ENCODE results near the gene XRCC4. TPM values are rescaled to one million over a fixed set of nuclear protein-coding genes. Genes with fewer than 3 reads are reported as not detected.

Gene XRCC4
- total and polyA plus RNA-seq, 9 of the 15 experiments (the other 6 are each of a cell fraction or from before 2014, with no cell fraction given), result 13.6 to 61.6 (median 22.4) TPM

DNA sequence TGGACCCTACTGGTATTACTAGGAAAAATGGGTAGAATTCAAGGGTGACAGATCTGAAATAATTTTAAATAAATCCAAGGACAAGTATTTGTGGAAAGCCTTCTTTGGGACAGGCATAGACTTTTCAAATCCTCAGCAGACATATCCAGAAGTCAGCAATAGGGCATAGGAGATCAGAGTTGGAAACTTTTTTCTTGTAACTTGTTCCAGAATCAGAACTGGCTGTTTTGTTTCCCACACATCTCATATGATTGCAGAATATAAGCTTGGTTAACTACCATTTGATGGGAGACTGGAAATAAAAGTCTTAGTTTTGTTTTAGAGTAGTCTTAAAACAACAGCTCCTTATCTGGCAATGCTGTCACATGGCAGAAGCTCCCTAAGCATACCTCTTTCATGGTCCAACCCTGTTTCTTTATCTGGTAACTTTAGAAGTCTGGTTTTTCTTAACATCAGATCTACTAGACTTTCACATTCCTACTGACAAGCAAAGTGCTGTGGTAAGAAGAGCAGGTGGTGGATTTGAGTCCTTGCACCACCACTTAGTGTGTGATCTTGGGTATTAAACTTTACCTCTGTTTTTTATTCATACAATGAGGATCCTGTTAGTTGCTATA lies 25.1 kb downstream of the XRCC4 start (continued):
- TF ChIP-seq ZNF41 (CRISPR knock-in tag; conservative IDR thresholded peaks at IDR 0.05) (no peak), ZNF583 (CRISPR knock-in tag; IDR thresholded peaks at IDR 0.05) (no peak), BDP1 (IDR thresholded peaks at IDR 0.05; ENCODE audit: insufficient read depth, insufficient read length) (no peak), ZNF232 (CRISPR knock-in tag; IDR thresholded peaks at IDR 0.05) (no peak), PPARD (CRISPR knock-in tag; IDR thresholded peaks at IDR 0.05) (no peak), SMARCB1 (IDR thresholded peaks at IDR 0.05; ENCODE audit: insufficient read length, low read depth) (no peak), ZNF778 (CRISPR knock-in tag; IDR thresholded peaks at IDR 0.05) (no peak), ZNF740 (CRISPR knock-in tag; IDR thresholded peaks at IDR 0.05) (no peak), ZNF740 (tag; IDR thresholded peaks at IDR 0.05) (no peak), BCL6 (CRISPR knock-in tag; IDR thresholded peaks at IDR 0.05) (no peak), ATF7 (IDR thresholded peaks at IDR 0.05) (no peak), SNIP1 (IDR thresholded peaks at IDR 0.05; ENCODE audit: low read depth) (no peak), MYC (IDR thresholded peaks at IDR 0.05; ENCODE audit: low read depth, low read length) (0 out of 2 replicates have a peak, but pooled peaks have one; percentile 25), MYC (CRISPR knock-in tag; IDR thresholded peaks at IDR 0.05; ENCODE audit: borderline replicate concordance, low read depth) (no peak), MCM7 (IDR thresholded peaks at IDR 0.05) (no peak), SRF (CRISPR knock-in tag; IDR thresholded peaks at IDR 0.05) (peak in 1 of 2 experiments; percentile 42; a peak in 1 of 4 replicates), IFI16 (CRISPR knock-in tag; IDR thresholded peaks at IDR 0.05) (no peak), YY1 (IDR thresholded peaks at IDR 0.05; ENCODE audit: borderline replicate concordance in 1 of 3, control insufficient read depth in 1 of 3, extremely low read depth in 1 of 3, insufficient read depth in 3 of 3, insufficient read length in 1 of 3, insufficient replicate concordance in 2 of 3, low read depth in 1 of 3, low read length in 2 of 3) (no peak), U2AF1 (optimal IDR thresholded peaks at IDR 0.05; ENCODE audit: low read depth, low read length) (no peak), TAF7 (tag; IDR thresholded peaks at IDR 0.05) (no peak), CBFA2T3 (IDR thresholded peaks at IDR 0.05) (0 out of 2 replicates have a peak, but pooled peaks have one; percentile 10), GATA2 (CRISPR knock-in tag; IDR thresholded peaks at IDR 0.05) (no peak), RNF2 (IDR thresholded peaks at IDR 0.05) (no peak), STAG1 (CRISPR knock-in tag; IDR thresholded peaks at IDR 0.05; ENCODE audit: borderline replicate concordance) (no peak)
- TF ChIP-seq, protein P1, sequence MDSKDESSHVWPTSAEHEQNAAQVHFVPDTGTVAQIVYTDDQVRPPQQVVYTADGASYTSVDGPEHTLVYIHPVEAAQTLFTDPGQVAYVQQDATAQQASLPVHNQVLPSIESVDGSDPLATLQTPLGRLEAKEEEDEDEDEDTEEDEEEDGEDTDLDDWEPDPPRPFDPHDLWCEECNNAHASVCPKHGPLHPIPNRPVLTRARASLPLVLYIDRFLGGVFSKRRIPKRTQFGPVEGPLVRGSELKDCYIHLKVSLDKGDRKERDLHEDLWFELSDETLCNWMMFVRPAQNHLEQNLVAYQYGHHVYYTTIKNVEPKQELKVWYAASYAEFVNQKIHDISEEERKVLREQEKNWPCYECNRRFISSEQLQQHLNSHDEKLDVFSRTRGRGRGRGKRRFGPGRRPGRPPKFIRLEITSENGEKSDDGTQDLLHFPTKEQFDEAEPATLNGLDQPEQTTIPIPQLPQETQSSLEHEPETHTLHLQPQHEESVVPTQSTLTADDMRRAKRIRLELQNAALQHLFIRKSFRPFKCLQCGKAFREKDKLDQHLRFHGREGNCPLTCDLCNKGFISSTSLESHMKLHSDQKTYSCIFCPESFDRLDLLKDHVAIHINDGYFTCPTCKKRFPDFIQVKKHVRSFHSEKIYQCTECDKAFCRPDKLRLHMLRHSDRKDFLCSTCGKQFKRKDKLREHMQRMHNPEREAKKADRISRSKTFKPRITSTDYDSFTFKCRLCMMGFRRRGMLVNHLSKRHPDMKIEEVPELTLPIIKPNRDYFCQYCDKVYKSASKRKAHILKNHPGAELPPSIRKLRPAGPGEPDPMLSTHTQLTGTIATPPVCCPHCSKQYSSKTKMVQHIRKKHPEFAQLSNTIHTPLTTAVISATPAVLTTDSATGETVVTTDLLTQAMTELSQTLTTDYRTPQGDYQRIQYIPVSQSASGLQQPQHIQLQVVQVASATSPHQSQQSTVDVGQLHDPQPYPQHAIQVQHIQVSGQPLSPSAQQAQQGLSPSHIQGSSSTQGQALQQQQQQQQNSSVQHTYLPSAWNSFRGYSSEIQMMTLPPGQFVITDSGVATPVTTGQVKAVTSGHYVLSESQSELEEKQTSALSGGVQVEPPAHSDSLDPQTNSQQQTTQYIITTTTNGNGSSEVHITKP (IDR thresholded peaks at IDR 0.05; ENCODE audit: partially characterized antibody), result peak; percentile 39
- TF ChIP-seq, protein P2, sequence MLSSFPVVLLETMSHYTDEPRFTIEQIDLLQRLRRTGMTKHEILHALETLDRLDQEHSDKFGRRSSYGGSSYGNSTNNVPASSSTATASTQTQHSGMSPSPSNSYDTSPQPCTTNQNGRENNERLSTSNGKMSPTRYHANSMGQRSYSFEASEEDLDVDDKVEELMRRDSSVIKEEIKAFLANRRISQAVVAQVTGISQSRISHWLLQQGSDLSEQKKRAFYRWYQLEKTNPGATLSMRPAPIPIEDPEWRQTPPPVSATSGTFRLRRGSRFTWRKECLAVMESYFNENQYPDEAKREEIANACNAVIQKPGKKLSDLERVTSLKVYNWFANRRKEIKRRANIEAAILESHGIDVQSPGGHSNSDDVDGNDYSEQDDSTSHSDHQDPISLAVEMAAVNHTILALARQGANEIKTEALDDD (IDR thresholded peaks at IDR 0.05), result peak; percentile 41; the same call in 1 of the 2 replicates
